Mesenchymal stem cell (in vitro differentiated cells and primary cell): ENCODE results near the gene SPAG17.

Source experiments
- DNase-seq: peaks from one replicate; pipeline ENCODE4 v3.0.0-alpha.2; 2013
- H2AFZ ChIP-seq: one replicate; pipeline ENCODE4 v1.6.1; 2013; ENCODE audit warnings: low read depth, mild to moderate bottlenecking, control low read depth, inconsistent platforms, low read length, moderate library complexity
- H2AK5ac ChIP-seq: 2 replicates; pipeline ENCODE4 v1.6.1; 2013; ENCODE audit warnings: low read length, moderate library complexity, mild to moderate bottlenecking, inconsistent platforms; ENCODE audit not compliant: severe bottlenecking
- H2BK120ac ChIP-seq: one replicate; pipeline ENCODE4 v1.6.1; 2013; ENCODE audit warnings: low read depth, mild to moderate bottlenecking, inconsistent platforms, low read length, moderate library complexity
- H2BK12ac ChIP-seq, 2 experiments: one replicate each; pipeline ENCODE4 v1.6.1; 2013; ENCODE audit warnings: inconsistent platforms in 2 of 2, low read length in 2 of 2, mild to moderate bottlenecking in 2 of 2, moderate library complexity in 2 of 2, control low read depth in 1 of 2
- H2BK15ac ChIP-seq: one replicate; pipeline ENCODE4 v1.6.1; 2013; ENCODE audit warnings: mild to moderate bottlenecking, low read depth, inconsistent platforms; ENCODE audit not compliant: poor library complexity, severe bottlenecking
- H2BK5ac ChIP-seq: 2 replicates; pipeline ENCODE4 v1.6.1; 2013; ENCODE audit warnings: low read depth, mild to moderate bottlenecking, low read length, control low read depth, inconsistent platforms; ENCODE audit not compliant: poor library complexity, severe bottlenecking
- H3K14ac ChIP-seq, 2 experiments: one replicate each; pipeline ENCODE4 v1.6.1; 2013; ENCODE audit warnings: inconsistent platforms in 2 of 2, low read length in 2 of 2, control low read depth in 1 of 2, mild to moderate bottlenecking in 1 of 2, moderate library complexity in 1 of 2
- H3K18ac ChIP-seq, 2 experiments: one replicate each; pipeline ENCODE4 v1.6.1; 2013; ENCODE audit warnings: inconsistent platforms in 2 of 2, low read length in 2 of 2, control low read depth in 1 of 2, low read depth in 1 of 2, mild to moderate bottlenecking in 1 of 2
- H3K23ac ChIP-seq, 2 experiments: one replicate each; pipeline ENCODE4 v1.6.1; 2013; ENCODE audit warnings: inconsistent platforms in 2 of 2, low read length in 2 of 2, mild to moderate bottlenecking in 2 of 2, moderate library complexity in 2 of 2, control low read depth in 1 of 2
- H3K27ac ChIP-seq: 2 replicates; pipeline ENCODE4 v1.5.1; 2013; ENCODE audit warnings: mild to moderate bottlenecking, moderate library complexity, low read length, control low read depth, inconsistent platforms; ENCODE audit not compliant: poor library complexity, severe bottlenecking
- H3K27me3 ChIP-seq, 2 experiments: 2 replicates each; pipeline versions ENCODE4 v1.6.1 to v1.7.0; 2013; ENCODE audit warnings: low read length in 2 of 2, mild to moderate bottlenecking in 2 of 2, moderate library complexity in 2 of 2, control low read depth in 1 of 2, inconsistent platforms in 1 of 2; ENCODE audit not compliant: control insufficient read depth in 1 of 2, insufficient read depth in 1 of 2
- H3K36me3 ChIP-seq, 2 experiments: 2 replicates each; pipeline versions ENCODE4 v1.6.1 to v1.7.0; 2013; ENCODE audit warnings: low read length in 2 of 2, control low read depth in 1 of 2, inconsistent platforms in 1 of 2, low read depth in 1 of 2, mild to moderate bottlenecking in 1 of 2; ENCODE audit not compliant: insufficient read depth in 2 of 2, control insufficient read depth in 1 of 2
- H3K4ac ChIP-seq, 2 experiments: one replicate each; pipeline ENCODE4 v1.6.1; 2013; ENCODE audit warnings: inconsistent platforms in 2 of 2, low read length in 2 of 2, mild to moderate bottlenecking in 2 of 2, moderate library complexity in 2 of 2, control low read depth in 1 of 2, low read depth in 1 of 2
- H3K4me1 ChIP-seq: 2 replicates; pipeline ENCODE4 v1.6.1; 2013; ENCODE audit warnings: low read depth, low read length, control low read depth; ENCODE audit not compliant: control insufficient read depth, insufficient read depth
- H3K4me2 ChIP-seq: 2 replicates; pipeline ENCODE4 v1.6.1; 2013; ENCODE audit warnings: low read length, mild to moderate bottlenecking, inconsistent platforms; ENCODE audit not compliant: poor library complexity, severe bottlenecking
- H3K4me3 ChIP-seq, 2 experiments: 2 replicates each; pipeline versions ENCODE4 v1.5.1 to v1.7.0; 2013; ENCODE audit warnings: low read length in 2 of 2, mild to moderate bottlenecking in 2 of 2, control low read depth in 1 of 2, low read depth in 1 of 2; ENCODE audit not compliant: insufficient read depth in 1 of 2
- H3K79me1 ChIP-seq: replicated peaks from 2 replicates; pipeline ENCODE4 v1.6.1; 2013; ENCODE audit warnings: mild to moderate bottlenecking, control low read depth, low read length, inconsistent platforms; ENCODE audit not compliant: poor library complexity, severe bottlenecking
- H3K9ac ChIP-seq: 2 replicates; pipeline ENCODE4 v1.7.0; 2013; ENCODE audit warnings: mild to moderate bottlenecking, low read length, moderate library complexity
- H3K9me3 ChIP-seq: 2 replicates; pipeline ENCODE4 v1.7.0; 2013; ENCODE audit warnings: mild to moderate bottlenecking, low read length; ENCODE audit not compliant: control insufficient read depth
- H4K8ac ChIP-seq: one replicate; pipeline ENCODE4 v1.6.1; 2013; ENCODE audit warnings: inconsistent platforms, mild to moderate bottlenecking, low read length, moderate library complexity
- H4K91ac ChIP-seq: one replicate; pipeline ENCODE4 v1.6.1; 2013; ENCODE audit warnings: mild to moderate bottlenecking, low read length, inconsistent platforms
- WGBS: methylation state at CpG from one replicate; pipeline ENCODE4 v1.1.7; 2013; ENCODE audit warnings: mixed read lengths; 5-methylcytosine and 5-hydroxymethylcytosine counted together

Gene SPAG17

GRCh38 chr1:118159569-118159968 lies 25.5 kb downstream of the SPAG17 start:
- Histone ChIP-seq H3K9me3 (no peaks in the 10 kb centered on the region), H3K9ac (no peak overlapping the region), H3K79me1 (no peaks in the 10 kb centered on the region), H4K91ac (no peak overlapping the region), H3K18ac (no peak overlapping the region), H2AFZ (no peak overlapping the region), H2BK15ac (no peak overlapping the region), H2AK5ac (no peak overlapping the region), H3K14ac (no peak overlapping the region), H2BK5ac (no peak overlapping the region), H2BK12ac (no peak overlapping the region), H3K4me2 (no peak overlapping the region), H3K27me3 (no peaks in the 10 kb centered on the region), H3K36me3 (no peaks in the 10 kb centered on the region), H2BK120ac (no peak overlapping the region), H3K27ac (peak overlapping the region; percentile 22), H3K4ac (no peak overlapping the region), H3K4me1 (no peaks in the 10 kb centered on the region), H3K23ac (no peak overlapping the region), H3K4me3 (peak overlapping the region in 1 of 2 experiments; percentile 6), H4K8ac (no peak overlapping the region)
- WGBS = 78% methylated on average over 3 of the region's 4 CpGs
- DNase-seq = no peak

- Histone ChIP-seq H3K4me1 (no peaks in the 10 kb centered on the region), H2BK15ac (no peak overlapping the region), H3K9me3 (no peaks in the 10 kb centered on the region), H2BK5ac (no peak overlapping the region), H3K23ac (no peak overlapping the region), H3K14ac (no peak overlapping the region), H2BK120ac (no peak overlapping the region), H3K9ac (no peak overlapping the region), H3K4me3 (no peak overlapping the region), H3K27me3 (no peaks in the 10 kb centered on the region), H3K4me2 (no peak overlapping the region), H3K4ac (no peak overlapping the region), H3K18ac (no peak overlapping the region), H2AK5ac (no peak overlapping the region), H3K79me1 (no peaks in the 10 kb centered on the region), H3K27ac (peak overlapping the region; percentile 29), H2AFZ (no peak overlapping the region), H3K36me3 (no peaks in the 10 kb centered on the region), H4K91ac (no peak overlapping the region), H2BK12ac (no peak overlapping the region), H4K8ac (no peak overlapping the region)
- peak; percentile 26 for DNase-seq
- WGBS = no CpG with 5 or more reads among the region's 1 CpG
These were observed 26.1 kb downstream of the SPAG17 start for GRCh38 chr1:118158924-118159323.

GRCh38 chr1:118157506-118157905 lies 27.5 kb downstream of the SPAG17 start:
- no peak overlapping the region for H3K14ac ChIP-seq
- H3K9me3 ChIP-seq = no peaks in the 10 kb centered on the region
- no peak overlapping the region for H2BK12ac ChIP-seq
- H2BK15ac ChIP-seq = no peak overlapping the region
- no peak overlapping the region for H2BK5ac ChIP-seq
- no peak overlapping the region for H2BK120ac ChIP-seq
- 70% methylated on average over 2 of the region's 2 CpGs for WGBS
- no peak overlapping the region for H3K23ac ChIP-seq
- no peak overlapping the region for H4K8ac ChIP-seq
- H2AFZ ChIP-seq = no peak overlapping the region
- no peak overlapping the region for H3K4me2 ChIP-seq
- no peak overlapping the region for H3K18ac ChIP-seq
- H3K79me1 ChIP-seq = no peaks in the 10 kb centered on the region
- no peak overlapping the region for H3K4me3 ChIP-seq
- no peaks in the 10 kb centered on the region for H3K27me3 ChIP-seq
- no peaks in the 10 kb centered on the region for H3K36me3 ChIP-seq
- H3K4ac ChIP-seq = no peak overlapping the region
- H3K27ac ChIP-seq = no peak overlapping the region
- DNase-seq = no peak
- no peak overlapping the region for H2AK5ac ChIP-seq
- no peaks in the 10 kb centered on the region for H3K4me1 ChIP-seq
- H4K91ac ChIP-seq = no peak overlapping the region
- H3K9ac ChIP-seq = no peak overlapping the region

- H4K8ac ChIP-seq = no peak overlapping the region
- H3K14ac ChIP-seq = no peak overlapping the region
- no peak overlapping the region for H3K18ac ChIP-seq
- H3K9ac ChIP-seq = no peak overlapping the region
- peaks cover 1% of the 10 kb centered on the region for H3K4me1 ChIP-seq
- H4K91ac ChIP-seq = no peak overlapping the region
- no peaks in the 10 kb centered on the region for H3K36me3 ChIP-seq
- H3K9me3 ChIP-seq = no peaks in the 10 kb centered on the region
- H3K27me3 ChIP-seq = no peaks in the 10 kb centered on the region
- H2BK15ac ChIP-seq = no peak overlapping the region
- no peak overlapping the region for H3K4me2 ChIP-seq
- WGBS = 93% methylated on average over 1 of the region's 1 CpG
- H3K4ac ChIP-seq = no peak overlapping the region
- no peak overlapping the region for H2BK12ac ChIP-seq
- no peak overlapping the region for H3K23ac ChIP-seq
- H2AFZ ChIP-seq = no peak overlapping the region
- no peak overlapping the region for H2BK120ac ChIP-seq
- H3K27ac ChIP-seq = no peak overlapping the region
- H3K79me1 ChIP-seq = no peaks in the 10 kb centered on the region
- no peak overlapping the region for H3K4me3 ChIP-seq
- no peak for DNase-seq
- H2AK5ac ChIP-seq = no peak overlapping the region
- H2BK5ac ChIP-seq = no peak overlapping the region
These were observed 29.9 kb downstream of the SPAG17 start for GRCh38 chr1:118155106-118155505.
